A549 (cell line): Measurements from ENCODE around the gene CD7. TPM values are rescaled to one million over a fixed set of nuclear protein-coding genes. Genes with fewer than 3 reads are reported as not detected.

Experiments used
- ATAC-seq, 2 experiments: fragments of 200-7000 bp in 1 of 2; fragments of >200 bp in 1 of 2; cut with Nextera tagmentation in 1 of 2; cut with Tn5 transposase in 1 of 2; 3 replicates each; pipeline versions ENCODE4 v1.8.0 to v1.9.1; 2018 to 2020; ENCODE audit warnings: mild to moderate bottlenecking in 1 of 2, moderate library complexity in 1 of 2
- CTCF ChIA-PET: fragments of 300-600 bp; sonication (Branson Sonifier 250); formaldehyde crosslinking; extraction: SDS; loops from one replicate; lab custom pipeline; 2021; ENCODE audit warnings: antibody characterized with exemption, inconsistent platforms; lab: Yijun Ruan, JAX
- POLR2A ChIA-PET: fragments of 350-600 bp; formaldehyde crosslinking; extraction: SDS; loops from one replicate; lab custom pipeline; 2021; ENCODE audit warnings: antibody characterized with exemption, inconsistent platforms; lab: Yijun Ruan, JAX
- DNase-seq, 2 experiments: peaks; one replicate each; pipeline versions ENCODE4 v3.0.0 to v3.0.0-alpha.2; 2011 to 2016; ENCODE audit warnings: low read depth in 1 of 2, low spot score in 1 of 2
- FAIRE-seq: peaks from 2 replicates; lab custom pipeline; 2011; peaks lifted over from hg19 to GRCh38; lab: Jason Lieb, UNC
- H3K27ac ChIP-seq, 2 experiments: fragments of >200 bp; sonication (Bioruptor Twin); formaldehyde crosslinking; 3 replicates each; pipeline ENCODE4 v1.5.1; 2016 to 2017
- H3K4me1 ChIP-seq: fragments of >200 bp; sonication (Bioruptor Twin); formaldehyde crosslinking; 3 replicates; pipeline ENCODE4 v1.6.1; 2016
- H3K4me2 ChIP-seq: fragments of >200 bp; sonication (Bioruptor Twin); formaldehyde crosslinking; 3 replicates; pipeline ENCODE4 v1.6.1; 2016
- H3K4me3 ChIP-seq: fragments of >200 bp; sonication (Bioruptor Twin); formaldehyde crosslinking; 3 replicates; pipeline ENCODE4 v1.5.1; 2016
- H3K9me3 ChIP-seq: fragments of >200 bp; sonication (Bioruptor Twin); formaldehyde crosslinking; 3 replicates; pipeline ENCODE4 v1.6.1; 2016
- BCL3 ChIP-seq: fragments of >200 bp; sonication (Bioruptor Twin); formaldehyde crosslinking; IDR thresholded peaks from 3 replicates; pipeline ENCODE4 v1.6.1; 2016
- BHLHE40 ChIP-seq: IDR thresholded peaks from 2 replicates; pipeline ENCODE4 v1.6.1; 2012; ENCODE audit warnings: low read depth, low read length, inconsistent platforms
- CEBPB ChIP-seq, 2 experiments: fragments of >200 bp in 1 of 2; sonication (Bioruptor Twin) in 1 of 2; formaldehyde crosslinking in 1 of 2; IDR thresholded peaks; 2 replicates each; pipeline ENCODE4 v1.6.1; 2012 to 2016
- E2F6 ChIP-seq: IDR thresholded peaks from 2 replicates; pipeline ENCODE4 v1.6.1; 2012; ENCODE audit warnings: low read depth, borderline replicate concordance
- EHF ChIP-seq: fragments of 250-450 bp; sonication (Bioruptor Pico); IDR thresholded peaks from 2 replicates; pipeline ENCODE4 v1.5.0; 2020; ENCODE audit warnings: mild to moderate bottlenecking
- EHMT2 ChIP-seq: fragments of 200-600 bp; sonication (generic); IDR thresholded peaks from 2 replicates; pipeline ENCODE4 v1.6.1; 2016; ENCODE audit warnings: antibody characterized with exemption, low read depth, mild to moderate bottlenecking, moderate library complexity
- EP300 ChIP-seq, 2 experiments: fragments of >200 bp; sonication (Bioruptor Twin); formaldehyde crosslinking; IDR thresholded peaks; 2 replicates in 1 of 2; 3 replicates in 1 of 2; pipeline ENCODE4 v1.6.1; 2016 to 2017
- FOSL2 ChIP-seq, 2 experiments: fragments of 450-650 bp in 1 of 2; fragments of >200 bp in 1 of 2; sonication (Bioruptor Twin) in 1 of 2; formaldehyde crosslinking; IDR thresholded peaks; 2 replicates each; pipeline versions ENCODE4 v1.5.0 to v1.6.1; 2016 to 2020; ENCODE audit warnings: mild to moderate bottlenecking in 1 of 2, moderate library complexity in 1 of 2
- GATA3 ChIP-seq: IDR thresholded peaks from 2 replicates; pipeline ENCODE4 v1.6.1; 2012; ENCODE audit warnings: borderline replicate concordance
- HOXA7 ChIP-seq: fragments of 250-450 bp; sonication (Bioruptor Pico); IDR thresholded peaks from 2 replicates; pipeline ENCODE4 v1.5.0; 2020; ENCODE audit warnings: mild to moderate bottlenecking, moderate library complexity
- JUN ChIP-seq, 2 experiments: fragments of >200 bp; sonication (Bioruptor Twin); formaldehyde crosslinking; IDR thresholded peaks; 2 replicates in 1 of 2; 3 replicates in 1 of 2; pipeline ENCODE4 v1.6.1; 2016 to 2017
- KDM1A ChIP-seq: fragments of 200-600 bp; sonication (generic); IDR thresholded peaks from 2 replicates; pipeline ENCODE4 v1.6.1; 2016; ENCODE audit warnings: low read depth, mild to moderate bottlenecking
- MAZ ChIP-seq: fragments of 150-350 bp; IDR thresholded peaks from 2 replicates; pipeline ENCODE4 v1.6.1; 2014; ENCODE audit warnings: antibody characterized with exemption, low read depth, low read length, borderline replicate concordance
- NPAS2 ChIP-seq: fragments of 250-450 bp; sonication (Bioruptor Pico); IDR thresholded peaks from 2 replicates; pipeline ENCODE4 v1.8.0; 2022; ENCODE audit warnings: mild to moderate bottlenecking, moderate library complexity, borderline replicate concordance
- PBX3 ChIP-seq: IDR thresholded peaks from 2 replicates; pipeline ENCODE4 v1.6.1; 2012
- PHF8 ChIP-seq: fragments of 200-600 bp; sonication (generic); IDR thresholded peaks from 2 replicates; pipeline ENCODE4 v1.6.1; 2016; ENCODE audit warnings: low read depth, mild to moderate bottlenecking, antibody characterized with exemption, moderate library complexity, borderline replicate concordance
- POLR2AphosphoS2 ChIP-seq: conservative IDR thresholded peaks from 2 replicates; pipeline ENCODE4 v1.6.1; 2012; ENCODE audit warnings: low read length, improper control_type of control experiment, inconsistent platforms
- RAD21 ChIP-seq, 2 experiments: fragments of >200 bp in 1 of 2; sonication (Bioruptor Twin) in 1 of 2; formaldehyde crosslinking in 1 of 2; IDR thresholded peaks in 1 of 2; conservative IDR thresholded peaks in 1 of 2; 2 replicates in 1 of 2; 3 replicates in 1 of 2; pipeline ENCODE4 v1.6.1; 2012 to 2018; ENCODE audit warnings: inconsistent platforms in 1 of 2
- RCOR1 ChIP-seq: fragments of 150-350 bp; IDR thresholded peaks from 2 replicates; pipeline ENCODE4 v1.6.1; 2014; ENCODE audit warnings: antibody characterized with exemption, low read length, low read depth
- SREBF2 ChIP-seq: fragments of 450-650 bp; IDR thresholded peaks from 2 replicates; pipeline ENCODE4 v1.6.1; 2014; ENCODE audit warnings: mild to moderate bottlenecking, moderate library complexity
- TP53 ChIP-seq: fragments of 250-450 bp; sonication (Bioruptor Pico); IDR thresholded peaks from 2 replicates; pipeline ENCODE4 v1.5.0; 2021; ENCODE audit warnings: mild to moderate bottlenecking, moderate library complexity
- ZFP36 ChIP-seq: fragments of 450-650 bp; IDR thresholded peaks from 2 replicates; pipeline ENCODE4 v1.6.1; 2014; ENCODE audit warnings: borderline replicate concordance; ENCODE audit not compliant: partially characterized antibody
- WGBS: methylation state at CpG from one replicate; pipeline ENCODE4 v1.1.6; 2017; ENCODE audit errors: missing lambda C conversion rate; 5-methylcytosine and 5-hydroxymethylcytosine counted together
- polyA plus RNA-seq, 4 experiments: library from polyadenylated mRNA; depleted of rRNA in 3 of 4; stranded (reverse); fragments of >200 nt; fragmentation: RNase III in 1 of 4; extraction: RNeasy Plus Mini Kit Qiagen cat#74134 plus additional on column Dnase treatment in 1 of 4; gene quantifications; 2 replicates in 3 of 4; 3 replicates in 1 of 4; pipeline ENCODE4 v1.2.3, GENCODE V29; 2011 to 2017

The CD7 gene
- polyA plus RNA-seq, 2 of the 4 experiments (the other 2 are of a cell fraction) = not detected

GRCh38 chr17:82320140-82320840 is 2.9 kb upstream of the CD7 start:
- no peaks in the 10 kb centered on the region for H3K9me3 ChIP-seq
- no peak overlapping the region; a peak in 1 of 6 replicates for H3K27ac ChIP-seq
- 68% methylated on average over 23 of the region's 26 CpGs for WGBS
- POLR2A ChIA-PET = no interaction called here
- no peak for TF ChIP-seq TP53
- TF ChIP-seq PBX3 = no peak
- TF ChIP-seq BCL3 = no peak
- no peak for TF ChIP-seq CEBPB (IDR thresholded peaks at IDR 0.05)
- TF ChIP-seq MAZ = no peak
- TF ChIP-seq SREBF2 = no peak
- no peak for TF ChIP-seq RCOR1
- TF ChIP-seq KDM1A = no peak
- no peak for TF ChIP-seq EHMT2
- no peak for TF ChIP-seq POLR2AphosphoS2
- TF ChIP-seq EHF (CRISPR knock-in tag) = no peak
- no peak for TF ChIP-seq RAD21 (conservative IDR thresholded peaks at IDR 0.05 in 1 of 2, IDR thresholded peaks at IDR 0.05 in 1 of 2)
- TF ChIP-seq PHF8 = no peak
- TF ChIP-seq EP300 (IDR thresholded peaks at IDR 0.05) = no peak
- no peak for FAIRE-seq
- no peak for ATAC-seq
- H3K4me1 ChIP-seq = peaks cover 12% of the 10 kb centered on the region; the same call in 2 of the 3 replicates
- DNase-seq = no peak
- no peak overlapping the region; the same call in 2 of the 3 replicates for H3K4me2 ChIP-seq
- CTCF ChIA-PET = interaction anchor here (0.7 to 15.6 kb wide), 21 partner anchors 12 to 119 kb away, joined by 3 to 343 read pairs (median 6); partner anchors contain the start of gene SECTM1
- H3K4me3 ChIP-seq = no peak overlapping the region

GRCh38 chr17:82319619-82320062 is 2.2 kb upstream of the CD7 start:
- no peaks in the 10 kb centered on the region for H3K9me3 ChIP-seq
- peaks cover 12% of the 10 kb centered on the region; the same call in 2 of the 3 replicates for H3K4me1 ChIP-seq
- no peak for ATAC-seq
- TF ChIP-seq E2F6 = no peak
- TF ChIP-seq BHLHE40 = no peak
- no peak for TF ChIP-seq ZFP36
- no peak for TF ChIP-seq KDM1A
- TF ChIP-seq EHMT2 = no peak
- TF ChIP-seq NPAS2 = no peak
- no peak for TF ChIP-seq GATA3
- TF ChIP-seq HOXA7 (CRISPR knock-in tag) = no peak
- no peak for TF ChIP-seq FOSL2 (IDR thresholded peaks at IDR 0.05)
- TF ChIP-seq FOSL2 (CRISPR knock-in tag; IDR thresholded peaks at IDR 0.05) = no peak
- no peak for TF ChIP-seq JUN (IDR thresholded peaks at IDR 0.05)
- CTCF ChIA-PET = interaction anchor here (14.9 to 15.6 kb wide), 2 partner anchors 15 to 80 kb away, joined by 289 to 343 read pairs; no protein-coding TSS in a partner anchor
- 89% methylated on average over 35 of the region's 35 CpGs for WGBS
- DNase-seq = no peak
- no peak overlapping the region for H3K27ac ChIP-seq
- no peak for FAIRE-seq
- H3K4me2 ChIP-seq = no peak overlapping the region
- no peak overlapping the region for H3K4me3 ChIP-seq
- POLR2A ChIA-PET = no interaction called here
